ENCODE data around the gene CLEC14A.

Gene CLEC14A

GRCh38 chr14:38206689-38207376 lies 49.1 kb downstream of the CLEC14A start:
- TF ChIP-seq CTCF (conservative IDR thresholded peaks at IDR 0.05; ENCODE audit: low read length), result no peak
- H3K4me3 ChIP-seq (ENCODE audit: low read length), result peak overlapping the region; percentile 85; the same call in 1 of the 2 replicates

GRCh38 chr14:38205949-38206665 lies 49.8 kb downstream of the CLEC14A start:
- no peak overlapping the region for H3K4me3 ChIP-seq (ENCODE audit: low read length)
- peak; percentile 75 for DNase-seq (ENCODE audit: low read depth)
- TF ChIP-seq CTCF (conservative IDR thresholded peaks at IDR 0.05; ENCODE audit: low read length), result no peak

More at GRCh38 chr14:38206689-38207376, 49.1 kb downstream of the CLEC14A start:
- no peak for DNase-seq (ENCODE audit: low read depth)

GRCh38 chr14:38205119-38205813 lies 50.6 kb downstream of the CLEC14A start:
- H3K4me3 ChIP-seq (ENCODE audit: low read length), result no peak overlapping the region
- no peak for TF ChIP-seq CTCF (conservative IDR thresholded peaks at IDR 0.05; ENCODE audit: low read length)
- no peak for DNase-seq (ENCODE audit: low read depth)

GRCh38 chr14:38204719-38205115 lies 51.2 kb downstream of the CLEC14A start:
- no peak overlapping the region for H3K4me3 ChIP-seq (ENCODE audit: low read length)
- no peak for DNase-seq (ENCODE audit: low read depth)
- no peak for TF ChIP-seq CTCF (conservative IDR thresholded peaks at IDR 0.05; ENCODE audit: low read length)

Data from AG10803 (cell line).